ENCODE results near the gene OR9A4.

Gene OR9A4

GRCh38 chr7:141949451-141949850, 33.3 kb downstream of the OR9A4 start:
- no peak for DNase-seq

DNA sequence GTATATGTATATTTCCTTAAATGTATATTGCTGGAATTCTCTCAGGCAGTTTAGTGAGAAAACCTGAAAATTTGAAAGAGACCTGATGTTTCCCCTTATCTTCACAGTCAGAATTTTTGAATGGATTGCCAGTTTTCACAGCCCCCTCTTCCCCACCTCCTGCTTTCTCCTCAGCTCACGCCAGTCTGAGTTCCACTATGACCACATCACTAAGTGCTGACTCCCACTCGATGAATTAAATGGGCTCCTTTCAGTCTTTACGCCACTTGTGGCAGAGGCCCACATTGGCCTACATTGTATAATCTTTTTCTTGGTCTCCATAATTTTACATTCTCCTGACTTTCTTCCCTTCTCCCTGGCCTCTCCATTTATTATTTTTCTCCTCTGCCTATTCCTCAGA, 33.7 kb downstream of the OR9A4 start:
- no peak for DNase-seq

DNA sequence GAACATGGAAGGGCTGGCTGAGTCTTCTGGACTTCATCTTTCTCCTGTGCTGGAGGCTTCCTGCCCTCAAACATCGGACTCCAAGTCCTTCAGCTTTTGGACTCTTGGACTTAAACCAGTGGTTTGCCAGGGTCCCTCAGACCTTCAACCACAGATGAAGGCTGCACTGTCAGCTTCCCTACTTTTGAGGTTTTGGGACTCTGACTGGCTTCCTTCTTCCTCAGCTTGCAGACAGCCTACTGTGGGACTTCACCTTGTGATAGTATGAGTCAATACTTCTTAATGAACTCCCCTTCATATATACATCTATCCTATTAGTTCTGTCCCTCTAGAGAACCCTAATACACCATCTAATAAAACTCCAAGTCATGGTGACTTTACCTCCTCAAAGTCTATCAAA, 34.6 kb downstream of the OR9A4 start:
- no peak for DNase-seq

GRCh38 chr7:141952461-141952860, 36.3 kb downstream of the OR9A4 start:
- no peak for DNase-seq

DNA sequence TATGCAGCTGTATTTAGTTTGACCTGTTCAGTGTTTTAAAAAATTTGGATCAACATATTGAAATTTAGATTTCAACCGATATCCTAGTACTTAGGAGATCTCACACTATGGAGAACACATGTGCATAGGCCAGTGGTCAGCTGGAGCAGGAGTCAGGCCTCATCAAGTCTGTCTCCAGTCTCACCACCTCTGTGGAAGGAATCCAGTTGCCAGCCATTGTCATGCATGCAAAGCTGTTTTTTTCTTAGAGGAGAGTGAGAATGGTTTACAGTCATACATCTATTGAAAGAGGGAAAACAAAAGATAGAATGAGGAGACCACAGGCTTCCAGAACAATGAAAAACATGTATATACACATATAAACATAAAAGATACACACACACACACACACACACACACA, 38.1 kb downstream of the OR9A4 start:
- DNase-seq: no peak

DNA sequence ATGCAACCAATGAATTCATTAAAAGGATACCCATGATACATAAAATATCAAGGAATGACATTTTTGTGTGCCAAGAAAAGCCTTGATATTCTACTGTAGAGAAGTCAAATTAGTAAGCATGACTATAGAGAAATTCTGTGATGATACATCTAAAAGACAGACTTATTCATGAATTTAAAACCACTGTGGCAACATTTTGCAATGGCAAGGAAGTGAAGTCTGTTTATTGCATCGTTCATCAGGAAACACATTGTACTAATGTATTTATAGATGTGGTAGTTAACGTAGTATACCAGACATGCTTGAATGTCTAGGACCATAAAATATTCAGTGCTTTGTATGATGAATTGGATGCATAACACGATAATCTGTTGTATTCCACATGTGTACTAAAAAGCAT, 39.9 kb downstream of the OR9A4 start:
- no peak for DNase-seq

DNA sequence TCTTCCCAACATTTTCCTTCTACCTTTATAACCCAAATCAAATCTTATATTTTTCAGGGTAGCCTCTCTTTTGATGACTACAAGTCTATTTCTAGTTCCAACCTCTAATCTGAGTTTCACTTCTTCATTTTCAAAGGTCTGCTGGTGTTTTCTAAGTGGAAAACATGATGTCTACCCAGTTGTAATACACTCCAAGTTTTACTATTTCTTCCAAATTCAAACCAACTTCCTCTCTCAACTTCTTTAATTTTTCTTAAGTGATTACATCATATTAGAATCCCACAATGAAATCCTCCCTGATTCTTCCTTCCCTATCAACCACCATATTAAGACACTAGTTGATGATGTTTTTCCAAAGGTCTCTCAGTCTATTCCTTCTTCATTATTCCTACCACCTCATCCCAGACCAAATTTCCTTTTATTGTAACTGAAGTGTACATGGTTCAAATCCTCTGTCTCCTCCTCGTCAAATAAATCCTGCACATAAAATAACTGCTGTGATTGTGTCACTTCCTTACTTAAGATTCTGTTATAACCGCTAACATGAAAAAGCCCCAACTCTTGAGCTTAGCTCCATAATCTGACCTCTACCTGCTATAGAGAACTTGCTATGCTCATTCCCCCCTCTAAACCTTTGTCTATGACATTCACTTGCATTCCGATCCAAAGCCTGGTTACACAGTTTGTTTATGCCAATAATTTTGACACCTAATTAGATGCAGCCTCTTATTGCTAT, 44.7 kb downstream of the OR9A4 start:
- DNase-seq: no peak
